GM21717 (cell line): Measurements from ENCODE around the gene HYCC1.
A peak's percentile ranks its signal among the peaks of the same experiment; 100 is the strongest.
"Not testable (repeated sequence)": the region's sequence is repeated elsewhere in the genome, so short reads cannot be mapped to it uniquely, and the experiment has no call there.

Experiments used
- ATAC-seq: cut with Tn5 transposase; IDR thresholded peaks from one replicate; pipeline ENCODE4 v1.9.1; 2021; ENCODE audit warnings: mild to moderate bottlenecking, moderate library complexity; ENCODE audit not compliant: unreplicated experiment

HYCC1 gene

DNA sequence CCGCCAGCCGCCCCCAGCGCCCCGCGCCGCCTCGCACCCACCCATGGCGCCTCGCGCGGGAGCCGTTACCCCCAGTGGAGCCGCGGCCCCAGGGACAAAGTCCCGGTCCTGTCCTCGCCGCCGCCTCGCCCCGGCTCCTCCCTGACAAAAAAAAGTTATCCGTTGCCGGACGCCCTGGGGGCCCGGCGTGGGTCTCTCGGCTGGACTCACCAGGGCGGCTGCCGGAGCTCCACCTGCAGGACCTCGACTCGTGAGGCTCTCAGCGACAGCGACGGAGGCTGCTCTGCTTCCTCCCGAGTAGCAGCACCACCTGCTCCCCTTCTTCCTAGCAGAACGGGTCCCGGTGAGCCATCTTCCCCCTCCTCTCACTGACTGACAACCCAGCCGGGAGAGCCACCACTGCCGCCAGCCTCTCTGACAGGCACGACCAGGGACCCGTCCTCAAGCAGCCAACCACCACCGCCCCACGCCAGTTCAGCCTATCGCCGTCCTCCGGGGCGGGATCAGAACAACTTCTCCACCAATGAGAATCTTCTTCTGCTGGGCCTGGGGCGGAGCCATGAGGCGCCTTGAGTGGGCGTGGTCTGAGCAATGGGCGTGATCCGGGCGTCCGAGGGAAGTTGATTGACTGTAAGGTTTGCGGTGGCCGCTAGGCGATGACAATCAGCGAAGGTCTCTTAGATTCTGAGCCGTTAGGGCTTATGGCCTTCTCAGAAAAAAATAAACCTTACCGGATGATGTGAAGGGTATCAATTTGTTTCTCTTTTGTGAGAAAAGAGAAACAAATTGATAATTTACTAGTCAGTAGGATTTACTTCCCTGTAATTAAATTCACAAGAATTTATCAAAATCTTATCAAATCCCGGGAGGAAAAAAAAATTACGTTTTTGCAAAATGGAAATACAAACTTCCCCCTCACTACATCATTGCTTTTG, at the start of gene HYCC1:
Gene HYCC1, minus strand, starts transcription at position 416 of the 935 bp plus-strand sequence. CDS start 23,019 bp downstream, outside the sequence.
- ATAC-seq: peak; percentile 96

DNA sequence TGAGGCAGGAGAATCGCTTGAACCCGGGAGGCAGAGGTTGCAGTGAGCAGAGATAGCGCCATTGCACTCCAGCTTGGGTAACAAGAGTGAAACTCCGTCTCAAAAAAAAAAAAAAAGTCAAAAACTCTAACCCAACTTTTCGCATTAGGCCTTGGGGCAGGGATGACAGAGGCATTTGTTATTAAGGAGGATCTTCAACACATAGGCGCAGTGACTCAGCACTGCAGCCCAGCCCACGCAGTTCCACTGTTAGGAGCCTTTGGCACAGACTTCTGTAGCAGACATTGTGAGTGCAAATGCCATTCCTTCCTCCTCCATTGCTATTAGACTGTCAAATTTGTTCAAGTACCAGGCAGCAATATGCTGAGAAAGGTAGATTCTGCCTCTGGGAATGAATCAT, 48.5 kb upstream of the HYCC1 start:
- ATAC-seq: no peak

DNA sequence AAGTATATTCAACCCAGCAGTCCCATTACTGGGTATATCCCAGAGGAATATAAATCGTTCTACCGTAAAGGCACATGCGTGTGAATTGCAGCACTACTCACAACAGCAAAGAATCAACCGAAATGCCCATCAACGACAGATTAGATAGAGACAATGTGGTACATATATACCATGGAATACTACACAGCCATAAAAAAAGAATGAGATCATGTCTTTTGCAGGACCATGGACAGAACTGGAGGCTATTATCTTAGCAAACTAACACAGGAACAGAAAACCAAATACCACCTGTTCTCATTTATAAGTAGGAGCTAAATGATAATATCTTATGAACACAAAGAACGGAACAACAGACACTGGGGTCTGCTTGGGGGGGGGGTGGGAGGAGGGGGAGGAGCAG, 47.4 kb upstream of the HYCC1 start:
- ATAC-seq: no peak

DNA sequence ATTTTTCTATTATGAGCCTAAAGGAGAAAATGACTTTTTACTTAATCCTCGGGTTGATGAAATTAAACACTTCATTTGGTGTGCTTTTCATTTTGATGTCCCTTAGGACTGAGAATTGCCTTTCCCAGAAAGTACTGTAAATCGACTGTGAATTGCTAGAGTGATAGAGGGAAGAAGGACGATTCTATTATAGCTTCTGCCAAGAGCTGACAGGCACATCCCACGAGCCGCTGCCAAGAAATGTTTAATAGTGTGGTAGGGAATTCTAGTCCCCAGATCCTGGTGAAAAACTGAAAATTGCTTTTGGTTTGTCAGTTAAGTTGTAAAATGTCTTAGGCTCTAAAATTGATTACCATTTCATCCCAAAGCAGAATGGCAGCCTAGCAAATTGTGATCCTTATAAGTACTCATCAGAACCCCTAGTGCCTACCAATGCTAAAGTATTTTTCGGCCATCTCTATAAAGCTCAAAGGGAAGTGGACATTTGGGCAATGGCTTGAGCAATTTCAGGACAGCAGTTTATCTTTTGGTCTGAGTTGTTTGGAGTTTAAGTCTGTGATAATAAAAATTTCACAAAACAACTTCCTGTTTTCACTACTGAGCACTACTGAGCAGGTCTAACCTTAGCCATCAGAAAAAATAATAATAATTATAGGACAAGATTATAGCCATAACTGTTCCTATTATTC, 44.6 kb upstream of the HYCC1 start:
- no peak for ATAC-seq

DNA sequence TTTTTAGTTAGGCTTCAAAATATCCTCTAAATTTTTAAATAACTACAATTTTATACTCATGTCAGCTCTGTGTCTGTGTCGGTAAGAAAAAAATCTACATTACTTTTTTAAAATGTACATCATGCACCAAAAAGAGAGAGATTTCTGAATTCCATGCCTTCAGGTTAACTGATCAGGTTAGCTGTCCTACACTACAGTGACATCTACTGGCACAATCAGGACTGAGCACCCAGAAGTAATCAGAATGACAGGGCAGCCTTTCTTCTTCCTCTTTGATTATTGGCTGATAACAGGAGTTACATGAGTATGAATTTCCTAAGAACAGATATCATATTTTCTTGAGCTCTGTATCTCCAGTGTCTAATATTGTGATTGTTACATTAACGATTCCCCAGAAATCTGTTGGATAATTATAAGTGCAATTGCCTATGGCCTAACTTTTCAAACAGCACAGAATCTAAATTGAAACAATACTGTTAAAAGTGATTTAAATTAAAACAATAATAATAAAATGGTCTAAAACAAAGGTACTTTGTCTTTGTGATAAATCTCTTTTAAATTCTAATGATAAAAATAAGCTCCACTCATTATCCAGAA, 41.8 kb upstream of the HYCC1 start:
- no peak for ATAC-seq

DNA sequence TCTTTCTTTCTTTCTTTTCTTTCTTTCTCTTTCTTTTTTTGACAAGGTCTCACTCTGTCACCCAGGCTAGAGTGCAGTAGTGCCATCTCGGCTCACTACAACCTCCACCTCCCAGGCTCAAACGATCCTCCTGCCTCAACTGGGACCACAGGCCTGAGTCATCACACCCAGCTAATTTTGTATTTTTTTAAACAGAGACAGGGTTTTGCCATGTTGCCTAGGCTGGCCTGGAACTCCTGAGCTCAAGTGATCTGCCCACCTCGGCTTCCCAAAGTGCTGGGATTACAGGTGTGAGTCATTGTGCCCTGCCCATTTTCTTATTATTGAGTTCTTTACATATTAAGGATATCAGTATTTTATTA, 37.2 kb upstream of the HYCC1 start:
- not testable (repeated sequence) for ATAC-seq

DNA sequence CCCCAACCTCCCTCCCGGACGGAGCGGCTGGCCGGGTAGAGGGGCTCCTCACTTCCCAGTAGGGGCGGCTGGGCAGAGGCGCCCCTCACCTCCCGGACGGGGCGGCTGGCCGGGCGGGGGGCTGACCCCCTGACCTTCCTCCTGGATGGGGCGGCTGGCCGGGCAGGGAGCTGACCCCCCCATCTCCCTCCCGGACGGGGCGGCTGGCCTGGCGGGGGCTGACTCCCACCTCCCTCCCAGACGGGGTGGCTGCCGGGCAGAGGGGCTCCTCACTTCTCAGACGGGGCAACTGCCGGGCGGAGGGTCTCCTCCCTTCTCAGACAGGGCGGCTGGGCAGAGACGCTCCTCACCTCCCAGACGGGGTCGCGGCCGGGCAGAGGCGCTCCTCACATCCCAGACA, 32.4 kb upstream of the HYCC1 start:
- ATAC-seq: not testable (repeated sequence)

DNA sequence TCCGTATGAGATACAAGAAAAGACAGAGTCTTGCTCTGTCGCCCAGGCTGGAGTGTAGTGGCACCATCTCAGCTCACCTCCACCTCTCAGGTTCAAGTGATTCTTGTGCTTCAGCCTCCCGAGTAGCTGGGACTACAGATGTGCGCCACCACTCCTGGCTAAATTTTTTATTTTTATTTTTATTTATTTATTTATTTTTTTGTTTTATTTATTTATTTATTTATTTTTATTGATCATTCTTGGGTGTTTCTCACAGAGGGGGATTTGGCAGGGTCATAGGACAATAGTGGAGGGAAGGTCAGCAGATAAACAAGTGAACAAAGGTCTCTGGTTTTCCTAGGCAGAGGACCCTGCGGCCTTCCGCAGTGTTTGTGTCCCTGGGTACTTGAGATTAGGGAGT, 31.2 kb upstream of the HYCC1 start:
- ATAC-seq: not testable (repeated sequence)

DNA sequence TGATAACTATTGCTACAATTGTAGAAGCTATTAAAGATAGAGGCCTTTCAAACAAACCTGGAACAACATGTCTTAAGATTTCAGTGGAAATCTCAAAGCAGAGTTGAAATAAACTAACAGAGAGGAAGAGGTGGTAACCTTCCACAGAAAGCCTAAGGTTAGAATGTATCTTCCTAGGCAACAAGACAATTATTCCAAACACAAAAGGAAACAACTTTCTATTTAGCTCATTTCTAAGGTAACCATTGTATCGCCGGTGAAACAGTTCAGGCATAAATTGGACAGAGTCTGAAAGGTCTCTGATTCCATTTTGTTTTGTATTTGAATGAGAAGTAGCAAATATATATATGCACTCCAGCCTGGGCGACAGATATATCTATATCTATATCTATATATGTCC, 30.7 kb upstream of the HYCC1 start:
- no peak for ATAC-seq

DNA sequence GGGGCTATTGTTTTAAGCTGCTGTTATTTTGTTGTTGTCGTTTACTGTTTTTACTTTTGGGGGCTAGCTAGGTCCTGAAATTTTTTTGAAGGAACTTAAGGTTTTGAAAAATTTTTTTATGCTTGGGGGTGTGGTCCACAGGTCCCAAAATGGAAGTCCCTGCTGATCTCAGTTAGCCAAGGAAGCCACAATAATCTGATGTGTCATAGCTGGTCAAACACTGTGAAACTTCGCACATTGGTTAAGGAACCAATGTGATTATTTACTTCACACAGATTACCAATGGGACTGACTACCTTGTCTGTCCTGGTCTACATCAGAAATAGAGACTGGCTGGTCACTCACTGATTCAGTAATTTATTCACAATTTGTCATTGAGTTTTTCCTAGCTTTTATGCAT, 29.5 kb upstream of the HYCC1 start:
- no peak for ATAC-seq

DNA sequence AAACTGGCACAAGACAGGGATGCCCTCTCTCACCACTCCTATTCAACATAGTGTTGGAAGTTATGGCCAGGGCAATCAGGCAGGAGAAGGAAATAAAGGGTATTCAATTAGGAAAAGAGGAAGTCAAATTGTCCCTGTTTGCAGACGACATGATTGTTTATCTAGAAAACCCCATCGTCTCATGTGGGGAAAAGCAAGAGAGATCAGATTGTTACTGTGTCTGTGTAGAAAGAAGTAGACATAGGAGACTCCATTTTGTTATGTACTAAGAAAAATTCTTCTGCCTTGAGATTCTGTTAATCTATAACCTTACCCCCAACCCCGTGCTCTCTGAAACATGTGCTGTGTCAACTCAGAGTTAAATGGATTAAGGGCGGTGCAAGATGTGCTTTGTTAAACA, 25.7 kb upstream of the HYCC1 start:
- not testable (repeated sequence) for ATAC-seq

DNA sequence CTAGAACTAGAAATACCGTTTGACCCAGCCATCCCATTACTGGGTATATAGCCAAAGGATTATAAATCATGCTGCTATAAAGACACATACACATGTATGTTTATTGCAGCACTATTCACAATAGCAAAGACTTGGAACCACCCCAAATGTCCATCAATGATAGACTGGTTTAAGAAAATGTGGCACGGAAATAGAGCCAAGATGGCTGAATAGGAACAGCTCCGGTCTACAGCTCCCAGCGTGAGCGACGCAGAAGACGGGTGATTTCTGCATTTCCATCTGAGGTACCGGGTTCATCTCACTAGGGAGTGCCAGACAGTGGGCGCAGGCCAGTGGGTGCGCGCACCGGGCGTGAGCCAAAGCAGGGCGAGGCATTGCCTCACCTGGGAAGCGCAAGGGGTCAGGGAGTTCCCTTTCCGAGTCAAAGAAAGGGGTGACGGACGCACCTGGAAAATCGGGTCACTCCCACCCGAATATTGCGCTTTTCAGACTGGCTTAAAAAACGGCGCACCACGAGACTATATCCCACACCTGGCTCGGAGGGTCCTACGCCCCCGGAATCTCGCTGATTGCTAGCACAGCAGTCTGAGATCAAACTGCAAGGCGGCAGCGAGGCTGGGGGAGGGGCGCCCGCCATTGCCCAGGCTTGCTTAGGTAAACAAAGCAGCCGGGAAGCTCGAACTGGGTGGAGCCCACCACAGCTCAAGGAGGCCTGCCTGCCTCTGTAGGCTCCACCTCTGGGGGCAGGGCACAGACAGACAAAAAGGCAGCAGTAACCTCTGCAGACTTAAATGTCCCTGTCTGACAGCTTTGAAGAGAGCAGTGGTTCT, 21.8 kb upstream of the HYCC1 start:
- not testable (repeated sequence) for ATAC-seq

DNA sequence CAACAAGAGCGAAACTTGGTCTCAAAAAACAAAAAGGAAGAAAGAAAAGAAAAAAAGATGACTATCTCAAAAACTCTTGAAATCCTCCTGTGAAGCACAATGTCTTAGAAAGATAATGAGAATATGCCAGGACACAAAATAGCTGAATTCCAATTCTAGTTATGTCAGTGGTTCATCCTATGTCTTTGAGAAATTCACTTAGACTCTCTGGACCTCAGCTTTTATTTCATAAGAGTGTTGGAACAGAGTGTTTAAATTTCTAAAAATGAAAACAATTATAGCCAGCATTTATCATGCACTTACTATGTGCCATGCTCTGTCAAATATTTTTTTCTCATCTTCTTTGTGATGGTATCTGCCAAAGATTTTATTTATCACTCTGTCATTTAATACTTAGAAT, 13.3 kb upstream of the HYCC1 start:
- ATAC-seq: no peak

DNA sequence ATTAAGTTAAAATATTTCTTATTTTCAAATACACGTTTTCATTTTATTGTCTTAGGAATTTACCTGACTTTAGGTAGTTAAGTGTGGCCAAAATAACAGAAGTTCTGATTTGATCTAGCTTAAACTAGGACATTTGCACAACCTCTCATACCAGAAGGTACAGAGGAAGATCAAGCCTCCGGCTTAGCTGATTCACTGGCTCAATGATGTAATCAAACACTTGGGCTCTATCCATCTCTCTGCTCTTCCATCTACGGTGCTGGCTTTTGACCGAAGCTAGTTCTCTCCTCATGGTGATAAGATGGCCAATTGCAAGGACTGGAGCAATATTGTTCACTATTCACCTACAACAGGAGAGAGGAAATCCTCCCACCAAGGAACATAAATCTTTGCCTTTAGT, 12.2 kb upstream of the HYCC1 start:
- ATAC-seq: no peak

DNA sequence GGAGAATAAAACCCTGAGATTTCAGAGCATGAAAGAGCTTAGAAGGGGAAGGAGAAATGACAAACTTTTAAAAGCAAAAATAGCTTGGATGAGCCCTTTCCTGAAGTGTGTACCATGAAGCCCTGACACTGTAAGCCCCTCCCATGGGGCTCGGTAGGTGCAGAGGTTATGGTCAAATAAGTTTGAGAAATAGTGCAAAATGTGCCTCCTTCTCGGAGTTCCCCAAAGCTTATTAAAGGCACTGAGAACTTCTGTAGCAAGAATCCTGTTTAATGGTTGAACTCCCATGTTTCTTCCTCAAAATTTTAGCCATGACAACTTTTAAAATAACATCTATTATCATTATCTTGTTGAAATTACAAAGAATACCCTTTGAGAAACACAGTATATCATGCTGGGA, 10.5 kb upstream of the HYCC1 start:
- no peak for ATAC-seq

DNA sequence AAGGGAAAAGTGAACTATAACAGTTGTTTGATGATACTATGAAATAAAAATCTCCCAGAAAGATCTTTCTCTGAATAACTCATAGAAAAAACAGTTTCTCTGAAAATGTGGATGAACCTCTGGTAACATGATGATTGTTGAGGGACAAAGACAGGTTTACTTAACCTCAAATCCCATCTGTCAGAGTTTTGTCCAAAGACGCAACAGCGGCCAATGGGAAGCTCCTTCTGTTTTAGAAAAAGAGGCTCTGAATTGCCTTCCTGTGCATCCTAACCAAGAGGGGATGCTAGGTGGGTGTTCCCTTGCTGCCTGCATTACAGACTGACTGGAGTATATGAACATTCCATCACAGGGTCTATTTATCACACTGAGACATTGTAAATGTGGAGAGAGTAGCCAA, 8.9 kb upstream of the HYCC1 start:
- ATAC-seq: no peak

DNA sequence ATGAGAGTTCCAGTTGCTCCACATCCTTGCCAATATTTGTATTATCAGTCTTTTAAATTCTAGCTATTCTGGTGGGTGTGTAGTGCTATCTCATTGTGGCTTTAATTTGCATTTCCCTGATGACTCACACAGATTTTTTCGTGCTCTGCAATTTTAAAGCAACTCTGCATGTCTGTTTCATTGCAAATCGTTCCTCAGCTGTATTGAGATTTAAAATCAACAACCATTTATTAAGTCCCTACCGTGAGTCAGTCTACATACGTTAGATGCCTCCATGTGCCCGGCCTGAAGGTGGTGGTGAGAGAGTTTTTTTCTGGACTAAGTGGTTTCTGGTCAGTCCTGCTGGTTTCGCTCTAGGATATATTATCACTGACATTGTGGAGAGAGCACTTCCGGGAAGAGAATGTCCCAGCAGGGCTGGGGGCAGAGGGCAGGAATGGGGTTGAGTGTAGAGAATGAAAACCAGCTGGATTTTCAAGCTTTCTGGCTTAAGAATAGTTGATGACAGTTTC, 8.4 kb upstream of the HYCC1 start:
- no peak for ATAC-seq

DNA sequence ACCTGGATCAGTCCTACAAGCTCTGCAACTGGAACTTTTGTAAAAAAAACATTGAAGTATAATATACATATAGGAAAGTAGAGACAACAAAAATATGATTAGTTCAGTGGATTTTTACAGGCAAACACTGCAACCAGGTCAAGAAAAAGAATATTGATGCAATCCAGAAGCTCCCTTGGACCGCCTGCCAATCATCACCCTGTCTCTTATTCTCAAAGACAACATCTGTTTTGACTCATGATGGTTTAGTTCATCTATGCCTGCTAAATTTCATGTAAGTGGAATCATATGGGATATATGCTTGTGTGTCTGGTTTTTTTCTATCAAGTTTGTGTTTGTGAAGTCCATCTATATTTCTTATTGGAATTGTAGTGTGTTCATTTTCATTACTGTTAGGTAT, 7.7 kb upstream of the HYCC1 start:
- no peak for ATAC-seq

DNA sequence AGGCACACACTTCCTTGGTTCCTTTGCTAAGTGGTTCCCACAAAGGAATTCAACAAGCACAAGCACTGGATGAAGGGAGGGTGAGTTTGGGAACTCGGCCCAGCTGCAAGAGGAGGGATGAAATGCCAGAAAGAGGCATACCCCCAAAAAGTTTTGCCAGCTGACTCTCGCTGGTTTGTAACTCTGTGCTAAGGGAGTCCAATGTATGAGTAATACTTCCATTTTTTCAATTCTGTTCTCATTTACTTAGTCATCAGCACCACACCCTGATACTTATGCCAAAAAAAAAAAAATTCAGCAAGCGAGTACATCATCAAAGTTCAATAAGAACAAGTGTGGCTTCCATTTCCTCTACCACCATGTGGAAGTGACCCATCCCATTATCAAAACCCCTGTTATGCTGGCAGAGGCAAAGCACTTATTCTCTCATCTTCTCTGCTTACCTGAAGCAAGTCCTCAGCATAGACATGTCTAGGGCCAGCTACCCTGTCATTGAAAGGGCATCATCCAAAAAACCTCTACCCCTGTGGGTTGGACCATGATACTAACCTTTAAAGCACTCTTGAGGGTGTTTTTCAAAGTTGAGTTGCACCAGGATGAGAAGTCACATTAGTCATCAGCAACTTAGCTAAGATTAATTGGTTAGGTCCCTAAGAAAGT, 6.9 kb upstream of the HYCC1 start:
- ATAC-seq: no peak

DNA sequence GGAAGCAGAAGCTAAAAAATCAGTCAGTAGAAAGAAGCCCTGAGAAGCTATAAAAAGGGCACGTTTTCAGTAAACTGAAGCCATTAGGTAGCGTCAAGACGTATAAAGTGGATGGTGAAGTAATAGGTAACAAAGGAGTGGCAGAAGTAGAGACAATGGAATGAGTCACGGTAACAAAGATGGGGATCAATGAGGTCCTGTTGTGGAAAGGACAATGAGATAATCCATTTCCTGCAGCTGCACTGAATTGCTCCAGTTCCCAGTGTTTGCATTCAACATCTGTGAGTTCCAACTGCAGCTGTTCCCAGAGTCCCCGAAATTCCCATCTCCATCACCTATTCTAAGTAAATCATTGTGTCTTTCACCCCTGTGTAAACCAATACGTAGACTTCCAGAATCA, 4.8 kb upstream of the HYCC1 start:
- ATAC-seq: no peak
